ENCODE results near the gene PALD1. TPM values are rescaled to one million over a fixed set of nuclear protein-coding genes. Genes with fewer than 3 reads are reported as not detected.

Gene PALD1
- total RNA-seq, 4 donors from 2014 or later, result 1.4 to 5.2 (median 4.0) TPM

DNA sequence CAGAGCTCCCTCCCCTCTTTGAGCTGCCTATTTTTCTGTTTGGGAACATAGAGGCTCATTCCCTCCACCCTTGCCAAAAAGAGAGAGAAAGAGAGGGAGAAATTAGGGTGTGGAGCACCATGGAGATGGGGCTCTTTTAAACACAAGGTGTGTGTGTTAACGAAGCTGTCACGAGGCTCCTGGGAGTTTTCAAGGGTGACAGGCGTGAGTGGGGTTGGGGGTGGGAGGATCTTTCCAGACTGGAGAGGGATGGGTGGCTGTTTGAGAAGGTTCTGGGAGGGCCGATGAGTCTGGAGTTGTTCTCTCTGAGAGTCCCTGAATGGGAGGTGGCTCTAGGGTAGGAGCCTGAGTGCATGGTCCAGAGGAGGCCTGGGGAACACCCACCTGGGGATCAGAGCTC is 45.0 kb downstream of the PALD1 start:
- no peak for DNase-seq
- H3K27me3 ChIP-seq, result no peaks in the 10 kb centered on the region
- intact Hi-C loops (cut with DNase I; ENCODE audit: low total_unique reads) (no loop called here), in situ Hi-C loops (cut with MboI; ENCODE audit: low pct_ligation_motif_present in 1 of 4, low pct_unique_long_range_greater_than_20kb in 1 of 4, low sequenced_read_pairs in 3 of 4) (no loop called here)
- TF ChIP-seq, protein P1, sequence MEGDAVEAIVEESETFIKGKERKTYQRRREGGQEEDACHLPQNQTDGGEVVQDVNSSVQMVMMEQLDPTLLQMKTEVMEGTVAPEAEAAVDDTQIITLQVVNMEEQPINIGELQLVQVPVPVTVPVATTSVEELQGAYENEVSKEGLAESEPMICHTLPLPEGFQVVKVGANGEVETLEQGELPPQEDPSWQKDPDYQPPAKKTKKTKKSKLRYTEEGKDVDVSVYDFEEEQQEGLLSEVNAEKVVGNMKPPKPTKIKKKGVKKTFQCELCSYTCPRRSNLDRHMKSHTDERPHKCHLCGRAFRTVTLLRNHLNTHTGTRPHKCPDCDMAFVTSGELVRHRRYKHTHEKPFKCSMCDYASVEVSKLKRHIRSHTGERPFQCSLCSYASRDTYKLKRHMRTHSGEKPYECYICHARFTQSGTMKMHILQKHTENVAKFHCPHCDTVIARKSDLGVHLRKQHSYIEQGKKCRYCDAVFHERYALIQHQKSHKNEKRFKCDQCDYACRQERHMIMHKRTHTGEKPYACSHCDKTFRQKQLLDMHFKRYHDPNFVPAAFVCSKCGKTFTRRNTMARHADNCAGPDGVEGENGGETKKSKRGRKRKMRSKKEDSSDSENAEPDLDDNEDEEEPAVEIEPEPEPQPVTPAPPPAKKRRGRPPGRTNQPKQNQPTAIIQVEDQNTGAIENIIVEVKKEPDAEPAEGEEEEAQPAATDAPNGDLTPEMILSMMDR (IDR thresholded peaks at IDR 0.05), result no peak
- TF ChIP-seq POLR2AphosphoS5 (IDR thresholded peaks at IDR 0.05), result no peak
- no peak for TF ChIP-seq POLR2A (IDR thresholded peaks at IDR 0.05)
- TF ChIP-seq EP300 (IDR thresholded peaks at IDR 0.05; ENCODE audit: low read depth), result no peak
- no peaks in the 10 kb centered on the region for H3K36me3 ChIP-seq
- H3K4me3 ChIP-seq, result no peak overlapping the region
- peaks cover 0 to 11% (median 0%) of the 10 kb centered on the region in 4 donors for H3K4me1 ChIP-seq
- no peak overlapping the region for H3K27ac ChIP-seq
- 68% methylated on average over 4 of the region's 4 CpGs; no CpG with 5 or more reads in 1 of the 2 donors for WGBS, 2 donors (ENCODE audit: low coverage in 1 of 2)
- no peaks in the 10 kb centered on the region for H3K9me3 ChIP-seq

DNA sequence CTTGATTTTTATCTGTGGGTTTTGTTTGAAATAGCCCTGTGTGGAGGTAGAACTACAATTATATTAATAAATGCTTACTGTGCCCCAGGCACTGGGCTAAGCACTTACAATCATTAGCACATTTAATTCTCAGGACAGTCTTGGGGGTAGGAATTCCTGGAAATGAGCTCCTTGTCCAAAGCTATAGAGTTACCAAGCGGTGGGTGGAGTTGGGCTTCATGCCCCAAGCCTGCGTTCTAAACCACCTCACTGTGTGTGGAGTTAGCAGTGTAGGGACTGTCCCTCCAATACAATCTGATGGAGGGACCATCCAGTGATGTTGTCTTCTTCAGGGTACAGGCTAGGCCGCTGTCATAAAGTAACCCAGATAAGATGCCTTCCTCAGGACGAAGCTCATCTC is 49.7 kb downstream of the PALD1 start:
- TF ChIP-seq EP300 (IDR thresholded peaks at IDR 0.05; ENCODE audit: low read depth) (no peak), POLR2AphosphoS5 (IDR thresholded peaks at IDR 0.05) (no peak), POLR2A (IDR thresholded peaks at IDR 0.05) (no peak)
- TF ChIP-seq, protein P1 (IDR thresholded peaks at IDR 0.05), result no peak
- no peaks in the 10 kb centered on the region for H3K27me3 ChIP-seq
- in situ Hi-C loops (cut with MboI; ENCODE audit: low pct_ligation_motif_present in 1 of 4, low pct_unique_long_range_greater_than_20kb in 1 of 4, low sequenced_read_pairs in 3 of 4) (loop anchor here in 1 of 4 donors (25.0 kb wide), 1 partner anchor 359 kb away; the partner anchor contains the start of gene PCBD1), intact Hi-C loops (cut with DNase I; ENCODE audit: low total_unique reads) (no loop called here)
- peaks cover 0 to 4% (median 0%) of the 10 kb centered on the region in 4 donors for H3K4me1 ChIP-seq
- 86 to 92% methylated on average over 2 to 4 of the region's 4 CpGs for WGBS, 2 donors (ENCODE audit: low coverage in 1 of 2)
- no peak for DNase-seq
- no peaks in the 10 kb centered on the region for H3K36me3 ChIP-seq
- H3K4me3 ChIP-seq, result no peak overlapping the region
- no peak overlapping the region for H3K27ac ChIP-seq
- no peaks in the 10 kb centered on the region for H3K9me3 ChIP-seq

DNA sequence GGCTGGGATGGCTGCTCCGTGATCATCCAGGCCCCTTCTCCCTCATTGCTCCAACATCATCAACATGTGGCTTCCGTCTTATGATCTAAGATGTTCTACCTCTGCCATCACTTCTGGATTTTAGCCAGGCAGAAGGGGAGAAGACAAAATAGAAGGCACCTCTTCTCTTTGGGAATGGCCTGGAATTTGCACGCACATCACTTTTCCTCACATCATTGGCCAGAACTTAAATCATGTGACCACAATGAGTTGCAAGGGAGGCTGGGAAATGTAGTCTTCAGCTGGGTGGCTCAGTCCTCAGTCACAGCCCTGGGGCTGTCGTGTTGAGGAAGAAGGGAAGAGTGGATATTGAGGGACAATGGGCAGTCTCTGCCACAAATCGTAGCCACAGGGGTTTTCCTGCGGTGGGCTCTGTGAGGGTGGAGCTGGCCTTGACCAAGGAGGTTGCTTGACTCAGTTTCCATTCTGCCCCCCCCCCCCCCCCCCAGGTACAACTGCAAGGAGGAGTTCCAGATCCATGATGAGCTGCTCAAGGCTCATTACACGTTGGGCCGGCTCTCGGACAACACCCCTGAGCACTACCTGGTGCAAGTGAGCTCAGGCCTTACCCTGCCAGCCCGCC is 50.3 kb downstream of the PALD1 start:
- intact Hi-C loops (cut with DNase I; ENCODE audit: low total_unique reads), result no loop called here
- Histone ChIP-seq H3K9me3 (no peaks in the 10 kb centered on the region), H3K36me3 (no peaks in the 10 kb centered on the region), H3K27me3 (no peaks in the 10 kb centered on the region), H3K4me3 (no peak overlapping the region), H3K27ac (no peak overlapping the region), H3K4me1 (no peaks in the 10 kb centered on the region)
- DNase-seq, result no peak
- WGBS, 2 donors (ENCODE audit: low coverage in 1 of 2), result 78 to 87% methylated on average over 3 to 10 of the region's 10 CpGs
- TF ChIP-seq EP300 (IDR thresholded peaks at IDR 0.05; ENCODE audit: low read depth) (no peak), POLR2A (IDR thresholded peaks at IDR 0.05) (no peak), POLR2AphosphoS5 (IDR thresholded peaks at IDR 0.05) (no peak)
- TF ChIP-seq, protein P1 (IDR thresholded peaks at IDR 0.05), result no peak
- in situ Hi-C loops (cut with MboI; ENCODE audit: low pct_ligation_motif_present in 1 of 4, low pct_unique_long_range_greater_than_20kb in 1 of 4, low sequenced_read_pairs in 3 of 4), result loop anchor here in 1 of 4 donors (25.0 kb wide), 1 partner anchor 358 kb away; the partner anchor contains the start of gene PCBD1

DNA sequence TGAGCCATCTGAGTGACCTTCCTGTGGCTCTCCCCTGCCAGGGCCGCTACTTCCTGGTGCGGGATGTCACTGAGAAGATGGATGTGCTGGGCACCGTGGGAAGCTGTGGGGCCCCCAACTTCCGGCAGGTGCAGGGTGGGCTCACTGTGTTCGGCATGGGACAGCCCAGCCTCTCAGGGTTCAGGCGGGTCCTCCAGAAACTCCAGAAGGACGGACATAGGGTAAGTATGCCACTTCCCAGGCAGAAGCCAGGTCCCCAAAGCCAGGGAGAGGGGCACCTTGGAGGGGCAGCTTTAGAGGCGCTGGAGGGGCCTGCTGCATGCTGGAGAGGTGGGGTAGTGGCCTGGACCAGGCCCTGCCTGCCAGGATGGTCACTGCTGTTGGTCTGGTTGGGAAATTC is 51.3 kb downstream of the PALD1 start:
- H3K27me3 ChIP-seq, result no peaks in the 10 kb centered on the region
- no peaks in the 10 kb centered on the region for H3K36me3 ChIP-seq
- no peak overlapping the region for H3K27ac ChIP-seq
- no peak overlapping the region for H3K4me3 ChIP-seq
- in situ Hi-C loops (cut with MboI; ENCODE audit: low pct_ligation_motif_present in 1 of 4, low pct_unique_long_range_greater_than_20kb in 1 of 4, low sequenced_read_pairs in 3 of 4), result loop anchor here in 1 of 4 donors (25.0 kb wide), 1 partner anchor 357 kb away; the partner anchor contains the start of gene PCBD1
- TF ChIP-seq POLR2A (IDR thresholded peaks at IDR 0.05), result no peak
- H3K4me1 ChIP-seq, result no peaks in the 10 kb centered on the region
- no peaks in the 10 kb centered on the region for H3K9me3 ChIP-seq
- WGBS, 2 donors (ENCODE audit: low coverage in 1 of 2), result 79 to 90% methylated on average over 2 to 8 of the region's 8 CpGs
- no peak for DNase-seq
- intact Hi-C loops (cut with DNase I; ENCODE audit: low total_unique reads), result no loop called here
